Lung (tissue), 13 donors: ENCODE results near the gene CD86. TPM values are rescaled to one million over a fixed set of nuclear protein-coding genes. Genes with fewer than 3 reads are reported as not detected.

Experiments used
- ATAC-seq: fragments of 200-7000 bp; cut with Tn5 transposase; one replicate; pipeline ENCODE4 v1.9.1; 2020; ENCODE audit warnings: moderate number of reproducible peaks; ENCODE audit not compliant: insufficient read depth, low FRiP score
- DNase-seq, 3 donors: peaks; one replicate each; pipeline ENCODE4 v3.0.0-alpha.2; 2013 to 2017
- H3K27ac ChIP-seq, 2 donors: one replicate each; pipeline ENCODE4 v1.5.1; 2013; ENCODE audit warnings: mild to moderate bottlenecking in 2 of 2, moderate library complexity in 2 of 2, control low read depth in 1 of 2, inconsistent platforms in 1 of 2, low read depth in 1 of 2, low read length in 1 of 2
- H3K27me3 ChIP-seq, 3 donors: one replicate each; pipeline ENCODE4 v1.5.1; 2013; ENCODE audit warnings: low read length in 2 of 3; ENCODE audit not compliant: control insufficient read depth in 3 of 3, insufficient read depth in 3 of 3
- H3K36me3 ChIP-seq, 4 donors: one replicate each; pipeline ENCODE4 v1.5.1; 2013; ENCODE audit warnings: low read length in 4 of 4, mild to moderate bottlenecking in 1 of 4, moderate library complexity in 1 of 4; ENCODE audit not compliant: control insufficient read depth in 4 of 4, insufficient read depth in 4 of 4
- H3K4me1 ChIP-seq, 5 donors: one replicate each; pipeline ENCODE4 v1.5.1; 2013; ENCODE audit warnings: low read length in 5 of 5, mild to moderate bottlenecking in 2 of 5, moderate library complexity in 1 of 5; ENCODE audit not compliant: control insufficient read depth in 5 of 5, insufficient read depth in 5 of 5
- H3K4me3 ChIP-seq: one replicate; pipeline ENCODE4 v1.5.1; 2013; ENCODE audit warnings: mild to moderate bottlenecking, control low read depth, moderate library complexity
- H3K9ac ChIP-seq, 2 donors: one replicate each; pipeline ENCODE4 v1.5.1; 2013; ENCODE audit warnings: low read length in 2 of 2, control low read depth in 1 of 2; ENCODE audit not compliant: insufficient read depth in 1 of 2
- H3K9me3 ChIP-seq, 4 donors: one replicate each; pipeline ENCODE4 v1.5.1; 2013; ENCODE audit warnings: low read length in 3 of 4, mild to moderate bottlenecking in 1 of 4, moderate library complexity in 1 of 4; ENCODE audit not compliant: control insufficient read depth in 4 of 4, insufficient read depth in 3 of 4
- WGBS, 2 donors: extraction: QIAGEN DNeasy Blood & Tissue Kit; methylation state at CpG; one replicate each; pipeline ENCODE4 v1.1.7; 2013; 5-methylcytosine and 5-hydroxymethylcytosine counted together
- polyA plus RNA-seq, 2 donors: library from polyadenylated mRNA; stranded (reverse); fragments of 200-250 nt; gene quantifications; one replicate each; pipeline ENCODE4 v1.2.1, GENCODE V29; 2013
- small RNA-seq: library from RNA; depleted of rRNA; stranded (forward); fragments of <200 nt; gene quantifications from one replicate; pipeline ENCODE3, GENCODE V24; 2014; ENCODE audit warnings: low replicate concordance
- total RNA-seq, 2 donors: library from RNA; depleted of rRNA in 1 of 2; stranded (reverse); fragments of >200 nt in 1 of 2; gene quantifications; one replicate each; pipeline ENCODE4 v1.2.1, GENCODE V29; 2014 to 2021
- TF ChIP-seq, protein P1 (sequence below): IDR thresholded peaks from 2 replicates; pipeline ENCODE4 v1.5.1; 2012; ENCODE audit warnings: mild to moderate bottlenecking; ENCODE audit errors: control extremely low read depth, extremely low read depth
- donor health status: control.
- donor health status: control.
- donor health status: Bipolar disorder and iron deficiency.
- donor health status: healthy.
- donor health status: DM: yes; HTN: yes; CAD: no.

Gene CD86
- total and polyA plus RNA-seq, 4 donors: 8.0 to 11.5 (median 10.7) TPM

DNA sequence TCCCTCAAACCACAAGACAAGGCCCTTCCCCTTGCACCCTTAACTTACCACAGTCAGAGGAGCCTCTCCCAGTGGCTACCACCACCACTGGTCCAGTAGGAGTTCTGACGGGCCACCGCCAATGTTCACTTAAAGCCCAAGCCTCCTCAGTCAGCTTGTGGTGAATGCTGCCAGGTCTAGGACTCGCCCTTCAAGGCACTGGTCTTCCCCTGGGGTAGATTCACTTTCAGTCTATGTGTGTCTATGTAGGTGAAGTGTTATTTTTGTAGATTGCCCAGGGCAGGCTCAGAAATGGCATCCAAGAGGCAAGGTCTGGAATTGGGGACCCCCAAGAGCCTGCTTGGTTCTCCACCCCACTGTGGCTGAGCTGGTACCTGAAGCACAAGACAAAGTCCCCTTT lies 112.9 kb downstream of the CD86 start:
- ATAC-seq (no peak), DNase-seq (no peak)
- no peak overlapping the region for H3K9ac ChIP-seq
- H3K4me3 ChIP-seq: no peak overlapping the region
- H3K27ac ChIP-seq: no peak overlapping the region
- 87 to 91% methylated on average over 3 of the region's 3 CpGs for WGBS, 2 donors
- TF ChIP-seq, protein P1, sequence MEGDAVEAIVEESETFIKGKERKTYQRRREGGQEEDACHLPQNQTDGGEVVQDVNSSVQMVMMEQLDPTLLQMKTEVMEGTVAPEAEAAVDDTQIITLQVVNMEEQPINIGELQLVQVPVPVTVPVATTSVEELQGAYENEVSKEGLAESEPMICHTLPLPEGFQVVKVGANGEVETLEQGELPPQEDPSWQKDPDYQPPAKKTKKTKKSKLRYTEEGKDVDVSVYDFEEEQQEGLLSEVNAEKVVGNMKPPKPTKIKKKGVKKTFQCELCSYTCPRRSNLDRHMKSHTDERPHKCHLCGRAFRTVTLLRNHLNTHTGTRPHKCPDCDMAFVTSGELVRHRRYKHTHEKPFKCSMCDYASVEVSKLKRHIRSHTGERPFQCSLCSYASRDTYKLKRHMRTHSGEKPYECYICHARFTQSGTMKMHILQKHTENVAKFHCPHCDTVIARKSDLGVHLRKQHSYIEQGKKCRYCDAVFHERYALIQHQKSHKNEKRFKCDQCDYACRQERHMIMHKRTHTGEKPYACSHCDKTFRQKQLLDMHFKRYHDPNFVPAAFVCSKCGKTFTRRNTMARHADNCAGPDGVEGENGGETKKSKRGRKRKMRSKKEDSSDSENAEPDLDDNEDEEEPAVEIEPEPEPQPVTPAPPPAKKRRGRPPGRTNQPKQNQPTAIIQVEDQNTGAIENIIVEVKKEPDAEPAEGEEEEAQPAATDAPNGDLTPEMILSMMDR: no peak
- no peaks in the 10 kb centered on the region for H3K4me1 ChIP-seq
- H3K36me3 ChIP-seq: no peaks in the 10 kb centered on the region
- H3K27me3 ChIP-seq: no peaks in the 10 kb centered on the region
- H3K9me3 ChIP-seq: peaks cover 0 to 13% (median 2%) of the 10 kb centered on the region in 4 donors

DNA sequence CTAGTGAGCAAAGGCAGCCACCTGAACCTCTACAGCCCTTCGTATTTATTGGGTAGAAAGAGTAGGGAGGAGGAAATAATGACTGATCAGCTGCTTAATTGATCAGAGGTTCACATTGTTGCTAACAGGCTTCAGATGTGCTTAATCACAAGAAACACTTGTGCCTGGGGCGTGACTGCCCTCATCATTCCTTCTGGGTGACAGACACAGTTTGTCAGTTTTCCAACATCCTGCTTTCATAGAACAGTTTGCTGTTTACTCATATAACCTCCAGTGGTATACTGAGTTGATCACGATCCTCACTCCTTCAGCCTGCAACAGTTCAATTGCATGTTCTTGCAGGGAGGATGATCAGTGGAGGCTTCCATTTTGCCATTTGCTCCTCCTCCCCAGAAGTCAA lies 114.7 kb downstream of the CD86 start:
- WGBS, 2 donors: 78 to 93% methylated on average over 3 of the region's 3 CpGs
- H3K4me1 ChIP-seq: no peaks in the 10 kb centered on the region
- TF ChIP-seq, protein P1: no peak
- no peak for DNase-seq
- peaks cover 0 to 13% (median 6%) of the 10 kb centered on the region in 4 donors for H3K9me3 ChIP-seq
- H3K27ac ChIP-seq: no peak overlapping the region
- no peak overlapping the region for H3K4me3 ChIP-seq
- H3K36me3 ChIP-seq: no peaks in the 10 kb centered on the region
- no peak overlapping the region for H3K9ac ChIP-seq
- no peak for ATAC-seq
- H3K27me3 ChIP-seq: no peaks in the 10 kb centered on the region

Small RNAs within 50 kb of the gene (small RNA-seq; reads per million reads assigned to genes)
- not detected for gene RF00019

Other genes with a start within 250 kb of the CD86 start
- gene IQCB1, start 220.3 kb upstream of the CD86 start, total RNA-seq: 10 to 100 TPM; 18.2 to 30.7 TPM
- gene IQCB1, start 220.3 kb upstream of the CD86 start, polyA plus RNA-seq: 10 to 100 TPM; 11.7 to 12.0 TPM
- gene EAF2, start 220.2 kb upstream of the CD86 start, total RNA-seq: 10 to 100 TPM in 1 of 2 donors, 1 to 10 TPM in 1; 7.8 to 16.5 TPM
- 10 to 100 TPM in 1 of 2 donors, 1 to 10 TPM in 1; 4.8 to 11.7 TPM for gene EAF2, start 220.2 kb upstream of the CD86 start, polyA plus RNA-seq
- gene SLC15A2, start 161.0 kb upstream of the CD86 start, total RNA-seq: 10 to 100 TPM; 44.6 to 48.2 TPM
- gene SLC15A2, start 161.0 kb upstream of the CD86 start, polyA plus RNA-seq: 10 to 100 TPM in 1 of 2 donors, 1 to 10 TPM in 1; 8.5 to 13.6 TPM
- 1 to 10 TPM; 4.4 to 8.9 TPM for gene ILDR1, start 33.1 kb upstream of the CD86 start, total RNA-seq
- 1 to 10 TPM; 3.3 to 4.1 TPM for gene ILDR1, start 33.1 kb upstream of the CD86 start, polyA plus RNA-seq
- gene CASR, start 128.3 kb downstream of the CD86 start, total RNA-seq: under 1 TPM in 1 of 2 donors, not detected in 1; 0.40 TPM
- under 1 TPM; 0.02 TPM for gene CASR, start 128.3 kb downstream of the CD86 start, polyA plus RNA-seq